HG02885 (cell line): ENCODE results near the gene ALMS1.
A peak's percentile ranks its signal among the peaks of the same experiment; 100 is the strongest.
"Not testable (repeated sequence)": the region's sequence is repeated elsewhere in the genome, so short reads cannot be mapped to it uniquely, and the experiment has no call there.

ENCODE experiments used
- ATAC-seq: cut with Tn5 transposase; IDR thresholded peaks from one replicate; pipeline ENCODE4 v1.9.1; 2021; ENCODE audit warnings: mild to moderate bottlenecking; ENCODE audit not compliant: unreplicated experiment, poor library complexity

The ALMS1 gene

DNA sequence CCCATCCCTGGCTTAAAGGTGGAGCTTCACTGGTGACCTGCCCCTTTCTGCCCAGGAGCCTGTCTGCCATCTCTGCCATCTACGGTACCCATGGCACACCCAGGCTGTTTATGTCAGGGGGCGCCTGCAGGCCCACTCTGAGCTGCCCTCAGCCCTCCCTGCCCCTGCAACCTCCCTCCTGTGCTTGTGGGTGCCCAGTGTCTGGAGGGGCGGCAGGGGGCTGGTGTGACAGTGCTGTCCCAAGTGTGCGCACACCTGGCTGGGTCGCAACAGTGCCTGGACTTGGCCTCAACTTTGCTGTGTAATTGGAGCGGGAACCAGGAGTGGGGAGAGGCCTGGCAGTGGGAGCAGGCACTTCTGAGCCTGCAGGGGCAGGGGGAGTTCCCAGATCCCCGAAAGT lies 102.4 kb downstream of the ALMS1 start:
- no peak for ATAC-seq

- peak; percentile 73 for ATAC-seq
These were observed 103.4 kb downstream of the ALMS1 start for GRCh38 chr2:73489053-73489452.

DNA sequence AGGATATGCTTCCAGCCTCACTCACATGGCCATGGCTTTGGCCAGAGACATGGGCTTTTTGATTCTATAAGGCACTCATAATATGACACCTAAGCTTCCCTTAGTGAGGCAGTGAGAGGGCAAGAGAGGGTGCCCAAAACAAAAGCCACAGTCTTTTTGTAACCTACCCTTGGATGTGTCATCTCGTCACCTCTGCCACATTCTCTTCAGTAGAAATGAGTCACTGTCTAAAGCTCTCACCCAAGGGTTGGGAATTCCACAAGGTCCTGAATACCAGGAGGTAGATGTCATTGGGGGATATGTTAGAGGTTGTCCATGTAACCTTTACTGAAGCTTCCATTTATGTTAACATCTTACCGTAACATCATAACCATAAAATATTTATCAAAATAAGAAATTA lies 108.4 kb downstream of the ALMS1 start:
- ATAC-seq = no peak

- ATAC-seq = no peak
These were observed 118.4 kb downstream of the ALMS1 start for GRCh38 chr2:73503992-73504570.

GRCh38 chr2:73504850-73505249 lies 119.2 kb downstream of the ALMS1 start:
- not testable (repeated sequence) for ATAC-seq

- ATAC-seq = not testable (repeated sequence)
These were observed 124.8 kb downstream of the ALMS1 start for GRCh38 chr2:73510470-73510869.

DNA sequence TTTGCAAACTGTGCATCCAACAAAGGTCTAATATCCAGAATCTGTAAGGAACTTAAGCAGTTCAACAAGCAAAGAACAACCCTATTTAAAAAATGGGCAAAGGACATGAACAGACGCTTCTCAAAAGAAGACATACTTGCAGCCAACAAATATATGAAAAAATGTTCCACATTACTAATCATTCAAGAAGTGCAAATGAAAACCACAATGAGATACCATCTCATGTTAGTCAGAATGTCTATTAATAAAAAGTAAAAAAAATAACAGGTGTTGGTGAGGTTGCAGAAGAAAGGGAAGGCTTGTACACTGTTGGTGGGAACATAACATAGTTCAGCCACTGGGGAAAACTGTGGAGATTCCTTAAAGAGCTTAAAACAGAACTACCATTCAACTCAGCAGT lies 130.4 kb downstream of the ALMS1 start:
- no peak for ATAC-seq

DNA sequence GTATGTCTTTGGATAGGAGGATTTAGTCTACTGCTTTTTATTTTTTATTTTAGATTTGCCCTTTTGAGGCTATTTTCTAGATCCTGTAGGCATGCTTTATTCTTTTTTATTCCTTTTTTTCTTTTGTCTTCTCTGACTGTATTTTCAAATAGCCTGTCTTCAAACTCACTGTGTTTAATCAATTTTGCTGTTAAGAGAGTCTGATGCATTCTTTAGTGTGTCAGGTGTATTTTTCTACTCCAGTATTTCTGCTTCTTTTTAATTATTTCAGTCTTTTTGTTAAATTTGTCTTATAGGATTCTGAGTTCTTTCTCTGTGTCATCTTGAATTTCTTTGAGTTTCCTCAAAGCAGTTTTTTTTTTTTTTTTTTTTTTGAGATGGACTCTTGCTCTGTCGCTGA lies 143.1 kb downstream of the ALMS1 start:
- ATAC-seq = no peak

GRCh38 chr2:73530773-73531172 lies 145.1 kb downstream of the ALMS1 start:
- ATAC-seq = not testable (repeated sequence)

- ATAC-seq = no peak
These were observed 146.7 kb downstream of the ALMS1 start for GRCh38 chr2:73532381-73532780.

GRCh38 chr2:73536133-73536840 lies 150.7 kb downstream of the ALMS1 start:
- ATAC-seq = no peak

- ATAC-seq = not testable (repeated sequence)
These were observed 175.2 kb downstream of the ALMS1 start for GRCh38 chr2:73560875-73561274.

GRCh38 chr2:73561422-73561821 lies 175.8 kb downstream of the ALMS1 start:
- ATAC-seq = no peak

DNA sequence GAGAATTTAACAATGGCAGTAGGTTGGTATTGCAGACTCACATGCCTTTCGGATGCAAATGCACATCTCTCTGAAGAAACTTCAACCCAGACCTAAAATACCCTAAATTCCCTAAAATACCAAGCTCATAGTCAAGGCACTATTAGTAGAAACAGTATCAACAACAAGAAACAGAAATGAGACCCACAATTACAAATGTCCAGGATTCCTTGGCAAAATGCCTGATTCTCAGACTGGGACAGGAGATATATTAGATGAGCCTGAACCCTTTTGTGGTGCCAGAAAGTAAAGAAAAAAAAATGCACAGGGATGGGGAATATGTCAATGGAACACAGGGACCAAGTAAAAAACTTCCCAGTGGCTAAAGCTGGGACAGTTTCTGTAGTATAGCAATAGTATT lies 179.3 kb downstream of the ALMS1 start:
- ATAC-seq = no peak

DNA sequence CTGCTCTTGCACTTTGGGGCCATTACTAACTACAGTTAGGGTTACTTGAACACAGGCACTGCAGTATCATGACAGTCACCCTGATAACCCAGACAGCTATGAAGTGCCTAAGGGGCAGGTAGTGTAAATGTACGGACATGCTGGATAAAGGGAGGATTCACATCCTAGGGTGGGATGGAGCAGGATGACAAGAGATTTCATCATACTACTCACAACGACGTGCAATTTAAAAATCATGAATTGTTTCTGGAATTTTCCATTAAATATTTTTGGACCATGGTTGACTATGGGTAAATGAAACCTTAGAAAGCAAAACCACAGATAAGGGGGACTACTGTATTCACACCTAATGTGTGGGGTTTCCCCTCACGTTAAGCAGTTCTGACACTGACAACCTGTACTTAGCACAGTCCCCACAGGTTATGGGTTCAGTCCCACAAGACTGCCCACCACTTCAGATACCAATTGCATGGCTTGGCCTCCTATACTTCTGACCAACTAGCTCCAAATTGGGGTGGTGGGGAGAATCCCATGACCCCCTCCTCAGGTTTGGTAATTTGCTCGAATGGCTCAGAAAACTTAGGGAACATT lies 180.7 kb downstream of the ALMS1 start:
- ATAC-seq = no peak

DNA sequence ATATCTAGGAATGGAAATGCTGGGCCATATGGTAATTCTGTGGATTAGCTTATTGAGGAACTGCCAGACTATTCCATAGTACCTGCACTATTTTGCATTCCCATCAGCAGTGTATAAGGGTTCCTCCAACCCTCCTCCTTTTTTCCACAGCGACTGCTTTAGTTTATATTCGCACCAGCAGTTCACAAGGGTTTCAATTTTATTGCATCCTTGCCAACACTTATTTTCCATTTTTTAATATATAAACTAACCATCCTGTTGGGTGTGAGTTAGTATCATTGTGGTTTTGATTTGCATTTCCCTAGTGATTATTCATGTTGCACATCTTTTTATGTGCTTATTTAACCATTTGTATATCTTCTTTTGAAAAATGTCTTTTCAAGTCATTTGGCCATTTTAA lies 189.6 kb downstream of the ALMS1 start:
- ATAC-seq = no peak

GRCh38 chr2:73582364-73582763 lies 196.7 kb downstream of the ALMS1 start:
- ATAC-seq = no peak

DNA sequence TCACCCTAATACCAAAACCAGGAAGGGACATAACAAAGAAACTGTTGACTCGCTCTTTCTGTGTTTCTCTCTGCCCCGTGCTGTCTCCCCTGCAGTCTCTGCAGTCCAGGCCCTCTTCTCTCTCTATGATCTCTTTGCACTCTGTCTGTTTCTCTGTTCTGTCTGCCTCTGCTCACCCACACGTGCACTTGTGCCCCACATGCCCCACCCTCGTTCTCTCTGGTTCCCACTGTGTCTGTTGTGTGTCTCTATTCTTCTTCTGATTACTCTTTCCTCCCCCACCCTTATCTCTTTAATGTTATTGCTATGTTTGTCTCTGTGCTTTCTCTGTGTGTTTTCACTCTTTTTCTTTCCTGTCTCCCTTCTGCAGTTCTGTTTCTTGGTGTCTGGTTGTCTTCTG lies 202.5 kb downstream of the ALMS1 start:
- no peak for ATAC-seq

GRCh38 chr2:73593680-73594079 lies 208.0 kb downstream of the ALMS1 start:
- ATAC-seq = no peak

- ATAC-seq = no peak
These were observed 208.6 kb downstream of the ALMS1 start for GRCh38 chr2:73594251-73594650.

GRCh38 chr2:73601780-73602179 lies 216.1 kb downstream of the ALMS1 start:
- no peak for ATAC-seq

- peak; percentile 77 for ATAC-seq
These were observed 217.5 kb downstream of the ALMS1 start for GRCh38 chr2:73603099-73603588.
